Activated naive CD4-positive, alpha-beta T cell treated with anti-CD3 and anti-CD28 coated beads, Interleukin-2, amount 50 U/mL, for 16 hours (primary cell): ENCODE data around the gene OR1D5.
A peak's percentile ranks its signal among the peaks of the same experiment; 100 is the strongest.
"Not testable (repeated sequence)": the region's sequence is repeated elsewhere in the genome, so short reads cannot be mapped to it uniquely, and the experiment has no call there.

Experiments
- DNase-seq: peaks from one replicate; pipeline ENCODE4 v3.0.0-alpha.2; 2020

The OR1D5 gene

GRCh38 chr17:3030852-3031470 lies 32.4 kb downstream of the OR1D5 start:
- DNase-seq: not testable (repeated sequence)

GRCh38 chr17:3030096-3030495 lies 33.3 kb downstream of the OR1D5 start:
- DNase-seq: no peak

- no peak for DNase-seq
Observed at GRCh38 chr17:3029213-3029913, 34.0 kb downstream of the OR1D5 start.

- no peak for DNase-seq
Observed at GRCh38 chr17:3027786-3028532, 35.4 kb downstream of the OR1D5 start.

GRCh38 chr17:3026856-3027751 lies 36.3 kb downstream of the OR1D5 start:
- DNase-seq: no peak

- no peak for DNase-seq
Observed at GRCh38 chr17:3026125-3026855, 37.1 kb downstream of the OR1D5 start.

GRCh38 chr17:3025421-3026124 lies 37.8 kb downstream of the OR1D5 start:
- no peak for DNase-seq

GRCh38 chr17:3024346-3024745 lies 39.1 kb downstream of the OR1D5 start:
- no peak for DNase-seq

- no peak for DNase-seq
Observed at GRCh38 chr17:3022197-3022596, 41.2 kb downstream of the OR1D5 start.

- DNase-seq: no peak
Observed at GRCh38 chr17:3020381-3020780, 43.0 kb downstream of the OR1D5 start.

GRCh38 chr17:3019761-3020160 lies 43.6 kb downstream of the OR1D5 start:
- DNase-seq: no peak

GRCh38 chr17:3017936-3018335 lies 45.5 kb downstream of the OR1D5 start:
- DNase-seq: no peak

- no peak for DNase-seq
Observed at GRCh38 chr17:3015890-3016289, 47.5 kb downstream of the OR1D5 start.

GRCh38 chr17:3012926-3013581 lies 50.4 kb downstream of the OR1D5 start:
- DNase-seq: peak; percentile 61
